HepG2 (cell line): Measurements from ENCODE around the gene RPS5. TPM values are rescaled to one million over a fixed set of nuclear protein-coding genes. Genes with fewer than 3 reads are reported as not detected.
A peak's percentile ranks its signal among the peaks of the same experiment; 100 is the strongest.

Experiments
- ARNTL ChIP-seq: sonication (generic); formaldehyde crosslinking; IDR thresholded peaks from 2 replicates; pipeline ENCODE4 v1.4.0; 2020; ENCODE audit warnings: mild to moderate bottlenecking, missing genetic modification reagents
- ATRX ChIP-seq: sonication (generic); formaldehyde crosslinking; IDR thresholded peaks from 2 replicates; pipeline ENCODE4 v1.4.0; 2020; ENCODE audit warnings: missing genetic modification reagents, borderline replicate concordance
- BHLHE40 ChIP-seq: IDR thresholded peaks from 2 replicates; pipeline ENCODE4 v1.6.1; 2011; ENCODE audit warnings: low read length, improper control_type of control experiment
- DNMT3B ChIP-seq: conservative IDR thresholded peaks from 2 replicates; pipeline ENCODE4 v1.6.1; 2016; ENCODE audit warnings: missing biosample characterization, control low read depth
- HDAC1 ChIP-seq: sonication (generic); formaldehyde crosslinking; IDR thresholded peaks from 2 replicates; pipeline ENCODE4 v1.5.1; 2020; ENCODE audit warnings: mild to moderate bottlenecking, missing genetic modification reagents
- HES4 ChIP-seq: sonication (generic); formaldehyde crosslinking; IDR thresholded peaks from 2 replicates; pipeline ENCODE4 v1.9.0; 2021; ENCODE audit warnings: mild to moderate bottlenecking, missing genetic modification reagents, borderline replicate concordance
- IKZF1 ChIP-seq: fragments of 450-650 bp; IDR thresholded peaks from 2 replicates; pipeline ENCODE4 v1.7.1; 2016
- KDM3A ChIP-seq: IDR thresholded peaks from 2 replicates; pipeline ENCODE4 v1.6.1; 2018; ENCODE audit warnings: low read depth, missing compliant biosample characterization
- SALL2 ChIP-seq: sonication (generic); formaldehyde crosslinking; IDR thresholded peaks from 2 replicates; pipeline ENCODE4 v1.8.1; 2023; ENCODE audit warnings: mild to moderate bottlenecking, missing genetic modification reagents, inconsistent platforms
- SATB2 ChIP-seq: sonication (generic); formaldehyde crosslinking; IDR thresholded peaks from 2 replicates; pipeline ENCODE4 v1.5.0; 2020; ENCODE audit warnings: missing genetic modification reagents
- TBX2 ChIP-seq: sonication (generic); formaldehyde crosslinking; IDR thresholded peaks from 2 replicates; pipeline ENCODE4 v1.5.0; 2020; ENCODE audit warnings: missing genetic modification reagents, mild to moderate bottlenecking, borderline replicate concordance
- ZBTB20 ChIP-seq: sonication (generic); formaldehyde crosslinking; IDR thresholded peaks from 2 replicates; pipeline ENCODE4 v1.8.1; 2023; ENCODE audit warnings: missing genetic modification reagents, low read depth, mild to moderate bottlenecking, borderline replicate concordance
- ZBTB21 ChIP-seq: sonication (generic); formaldehyde crosslinking; IDR thresholded peaks from 2 replicates; pipeline ENCODE4 v1.4.0; 2020; ENCODE audit warnings: missing genetic modification reagents
- ZKSCAN8 ChIP-seq: IDR thresholded peaks from 2 replicates; pipeline ENCODE4 v1.6.1; 2016; ENCODE audit warnings: borderline replicate concordance, missing genetic modification reagents, missing compliant biosample characterization
- ZNF12 ChIP-seq: sonication (generic); formaldehyde crosslinking; IDR thresholded peaks from 2 replicates; pipeline ENCODE4 v1.5.0; 2020; ENCODE audit warnings: missing genetic modification reagents
- ZNF326 ChIP-seq: sonication (generic); formaldehyde crosslinking; IDR thresholded peaks from 2 replicates; pipeline ENCODE4 v1.4.0; 2020; ENCODE audit warnings: missing genetic modification reagents, borderline replicate concordance
- ZNF44 ChIP-seq: sonication (generic); formaldehyde crosslinking; IDR thresholded peaks from 2 replicates; pipeline ENCODE4 v1.5.1; 2020; ENCODE audit warnings: mild to moderate bottlenecking, missing genetic modification reagents
- ZNF451 ChIP-seq: sonication (generic); formaldehyde crosslinking; IDR thresholded peaks from 2 replicates; pipeline ENCODE4 v1.5.0; 2020; ENCODE audit warnings: mild to moderate bottlenecking, missing genetic modification reagents
- ZNF460 ChIP-seq: sonication (generic); formaldehyde crosslinking; IDR thresholded peaks from 2 replicates; pipeline ENCODE4 v1.5.1; 2020; ENCODE audit warnings: missing genetic modification reagents, mild to moderate bottlenecking, borderline replicate concordance
- ZNF556 ChIP-seq: sonication (generic); formaldehyde crosslinking; IDR thresholded peaks from 2 replicates; pipeline ENCODE4 v1.4.0; 2020; ENCODE audit warnings: mild to moderate bottlenecking, missing genetic modification reagents, borderline replicate concordance
- ZNF572 ChIP-seq: sonication (generic); formaldehyde crosslinking; IDR thresholded peaks from 2 replicates; pipeline ENCODE4 v1.5.1; 2020; ENCODE audit warnings: mild to moderate bottlenecking, missing genetic modification reagents
- ZNF615 ChIP-seq: sonication (generic); formaldehyde crosslinking; IDR thresholded peaks from 2 replicates; pipeline ENCODE4 v1.5.0; 2020; ENCODE audit warnings: mild to moderate bottlenecking, missing genetic modification reagents, borderline replicate concordance
- polyA plus RNA-seq, 8 experiments: library from polyadenylated mRNA; depleted of rRNA in 3 of 8; stranded (reverse) in 7 of 8; unstranded in 1 of 8; fragments of >200 nt; fragmentation: Illumina TruSeq in 4 of 8; extraction: Trizol in 4 of 8; gene quantifications; 2 replicates each; pipeline versions ENCODE4 v1.2.1 to v1.2.3, GENCODE V29; 2011 to 2016; ENCODE audit warnings: low read depth in 4 of 8, missing spikeins in 1 of 8, mixed read lengths in 1 of 8; ENCODE audit not compliant: insufficient read depth in 1 of 8
- total RNA-seq, 5 experiments: library from RNA; depleted of rRNA; stranded (reverse); fragments of >200 nt; fragmentation: Illumina TruSeq; extraction: Trizol; gene quantifications; 2 replicates each; pipeline ENCODE4 v1.2.3, GENCODE V29; 2016; ENCODE audit warnings: low read depth in 1 of 5
- TF ChIP-seq, protein P1 (sequence below): sonication (generic); formaldehyde crosslinking; IDR thresholded peaks from 2 replicates; pipeline ENCODE4 v1.5.0; 2020; ENCODE audit warnings: missing genetic modification reagents, mild to moderate bottlenecking, borderline replicate concordance
- TF ChIP-seq, protein P2 (sequence below): sonication (generic); formaldehyde crosslinking; IDR thresholded peaks from 2 replicates; pipeline ENCODE4 v1.4.0; 2020; ENCODE audit warnings: missing genetic modification reagents
- TF ChIP-seq, protein P3 (sequence below): sonication (generic); formaldehyde crosslinking; IDR thresholded peaks from 2 replicates; pipeline ENCODE4 v1.9.0; 2021; ENCODE audit warnings: missing genetic modification reagents, mild to moderate bottlenecking, borderline replicate concordance

The RPS5 gene
- total and polyA plus RNA-seq, 2 of the 13 experiments (the other 11 are each of a cell fraction or from before 2014, with no cell fraction given): 1,544 to 4,408 TPM

DNA sequence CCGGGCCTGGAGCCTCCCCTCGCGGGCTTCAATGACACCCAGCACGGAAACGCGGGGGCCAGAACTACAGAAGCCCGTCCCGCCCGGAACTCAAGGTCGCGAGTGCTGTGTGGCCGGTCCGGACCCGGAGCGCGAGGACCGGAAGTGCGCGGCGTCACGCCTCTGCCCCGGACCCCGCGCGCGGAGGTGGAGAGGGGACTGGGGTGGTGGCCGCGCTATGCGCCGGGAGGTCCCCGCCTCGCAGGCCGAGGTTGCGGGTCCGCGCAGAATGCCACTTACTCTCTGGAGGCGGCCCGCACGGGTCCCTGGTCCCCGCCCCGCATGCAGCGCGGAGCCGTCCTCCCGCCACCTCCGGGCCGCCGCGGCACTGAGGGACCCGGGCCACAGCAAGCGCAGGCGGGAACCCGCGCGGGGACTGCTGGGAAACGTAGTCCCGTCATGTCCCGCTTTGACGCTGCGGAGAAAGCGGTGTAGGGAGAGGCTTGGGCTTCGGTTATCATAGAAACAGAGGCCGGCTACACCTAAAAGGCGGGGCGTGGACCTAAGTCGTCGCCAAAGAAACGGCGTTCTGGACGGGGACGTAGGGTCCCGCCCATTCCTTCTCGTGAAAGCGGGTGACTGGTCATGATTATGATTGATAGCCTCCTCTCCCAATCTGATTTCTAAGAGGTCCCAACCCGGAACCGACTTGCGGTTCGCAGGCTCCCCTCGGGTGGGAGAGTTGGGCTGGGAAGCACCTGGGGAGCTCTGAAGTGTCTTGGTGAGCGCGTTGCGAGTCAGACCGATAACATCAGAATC lies 6.2 kb upstream of the RPS5 start, which contains the start of gene ZNF837 (continued):
- TF ChIP-seq ZNF460 (CRISPR knock-in tag) (peak; percentile 55; the same call in 1 of the 2 replicates), ZNF12 (CRISPR knock-in tag) (peak; percentile 49; the same call in 1 of the 2 replicates), ZBTB20 (CRISPR knock-in tag) (peak; percentile 82; the same call in 1 of the 2 replicates), TBX2 (peak; percentile 87; the same call in 1 of the 2 replicates), HES4 (CRISPR knock-in tag) (peak; percentile 76; the same call in 1 of the 2 replicates), ZNF572 (CRISPR knock-in tag) (no peak; the same call in 1 of the 2 replicates), IKZF1 (no peak), ZNF326 (CRISPR knock-in tag) (0 out of 2 replicates have a peak, but pooled peaks have one; percentile 37), SALL2 (CRISPR knock-in tag) (peak; percentile 95), DNMT3B (CRISPR knock-in tag) (no peak), ZNF615 (no peak), ZNF44 (CRISPR knock-in tag) (no peak), ATRX (CRISPR knock-in tag) (no peak), ZKSCAN8 (CRISPR knock-in tag) (0 out of 2 replicates have a peak, but pooled peaks have one; percentile 48), ZNF451 (CRISPR knock-in tag) (peak; percentile 85; the same call in 1 of the 2 replicates), BHLHE40 (peak; percentile 31; the same call in 1 of the 2 replicates), HDAC1 (CRISPR knock-in tag) (peak; percentile 97), KDM3A (peak; percentile 92), SATB2 (CRISPR knock-in tag) (no peak), ARNTL (CRISPR knock-in tag) (peak; percentile 64; the same call in 1 of the 2 replicates), ZNF556 (CRISPR knock-in tag) (peak; percentile 97; the same call in 1 of the 2 replicates), ZBTB21 (CRISPR knock-in tag) (0 out of 2 replicates have a peak, but pooled peaks have one; percentile 27)
- TF ChIP-seq, protein P1, sequence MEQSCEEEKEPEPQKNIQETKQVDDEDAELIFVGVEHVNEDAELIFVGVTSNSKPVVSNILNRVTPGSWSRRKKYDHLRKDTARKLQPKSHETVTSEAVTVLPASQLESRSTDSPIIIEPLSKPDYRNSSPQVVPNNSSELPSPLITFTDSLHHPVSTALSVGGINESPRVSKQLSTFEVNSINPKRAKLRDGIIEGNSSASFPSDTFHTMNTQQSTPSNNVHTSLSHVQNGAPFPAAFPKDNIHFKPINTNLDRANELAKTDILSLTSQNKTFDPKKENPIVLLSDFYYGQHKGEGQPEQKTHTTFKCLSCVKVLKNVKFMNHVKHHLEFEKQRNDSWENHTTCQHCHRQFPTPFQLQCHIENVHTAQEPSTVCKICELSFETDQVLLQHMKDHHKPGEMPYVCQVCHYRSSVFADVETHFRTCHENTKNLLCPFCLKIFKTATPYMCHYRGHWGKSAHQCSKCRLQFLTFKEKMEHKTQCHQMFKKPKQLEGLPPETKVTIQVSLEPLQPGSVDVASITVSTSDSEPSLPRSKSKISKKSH (CRISPR knock-in tag): peak; percentile 59; the same call in 1 of the 2 replicates
- TF ChIP-seq, protein P2, sequence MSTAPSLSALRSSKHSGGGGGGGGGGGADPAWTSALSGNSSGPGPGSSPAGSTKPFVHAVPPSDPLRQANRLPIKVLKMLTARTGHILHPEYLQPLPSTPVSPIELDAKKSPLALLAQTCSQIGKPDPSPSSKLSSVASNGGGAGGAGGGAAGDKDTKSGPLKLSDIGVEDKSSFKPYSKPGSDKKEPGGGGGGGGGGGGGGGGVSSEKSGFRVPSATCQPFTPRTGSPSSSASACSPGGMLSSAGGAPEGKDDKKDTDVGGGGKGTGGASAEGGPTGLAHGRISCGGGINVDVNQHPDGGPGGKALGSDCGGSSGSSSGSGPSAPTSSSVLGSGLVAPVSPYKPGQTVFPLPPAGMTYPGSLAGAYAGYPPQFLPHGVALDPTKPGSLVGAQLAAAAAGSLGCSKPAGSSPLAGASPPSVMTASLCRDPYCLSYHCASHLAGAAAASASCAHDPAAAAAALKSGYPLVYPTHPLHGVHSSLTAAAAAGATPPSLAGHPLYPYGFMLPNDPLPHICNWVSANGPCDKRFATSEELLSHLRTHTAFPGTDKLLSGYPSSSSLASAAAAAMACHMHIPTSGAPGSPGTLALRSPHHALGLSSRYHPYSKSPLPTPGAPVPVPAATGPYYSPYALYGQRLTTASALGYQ (CRISPR knock-in tag): peak; percentile 58
- TF ChIP-seq, protein P3, sequence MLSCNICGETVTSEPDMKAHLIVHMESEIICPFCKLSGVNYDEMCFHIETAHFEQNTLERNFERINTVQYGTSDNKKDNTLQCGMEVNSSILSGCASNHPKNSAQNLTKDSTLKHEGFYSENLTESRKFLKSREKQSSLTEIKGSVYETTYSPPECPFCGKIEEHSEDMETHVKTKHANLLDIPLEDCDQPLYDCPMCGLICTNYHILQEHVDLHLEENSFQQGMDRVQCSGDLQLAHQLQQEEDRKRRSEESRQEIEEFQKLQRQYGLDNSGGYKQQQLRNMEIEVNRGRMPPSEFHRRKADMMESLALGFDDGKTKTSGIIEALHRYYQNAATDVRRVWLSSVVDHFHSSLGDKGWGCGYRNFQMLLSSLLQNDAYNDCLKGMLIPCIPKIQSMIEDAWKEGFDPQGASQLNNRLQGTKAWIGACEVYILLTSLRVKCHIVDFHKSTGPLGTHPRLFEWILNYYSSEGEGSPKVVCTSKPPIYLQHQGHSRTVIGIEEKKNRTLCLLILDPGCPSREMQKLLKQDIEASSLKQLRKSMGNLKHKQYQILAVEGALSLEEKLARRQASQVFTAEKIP (CRISPR knock-in tag): no peak
